Measurements from ENCODE around the gene CLSTN1. TPM values are rescaled to one million over a fixed set of nuclear protein-coding genes. Genes with fewer than 3 reads are reported as not detected.
"Not testable (repeated sequence)": the region's sequence is repeated elsewhere in the genome, so short reads cannot be mapped to it uniquely, and the experiment has no call there.

The CLSTN1 gene
- total RNA-seq, 1 donor from 2014 or later = 48.8 TPM

GRCh38 chr1:9811239-9811966 is 12.4 kb downstream of the CLSTN1 start:
- ATAC-seq (ENCODE audit: poor library complexity) = no peak
- DNase-seq = no peak
- intact Hi-C loops (cut with DNase I) = no loop called here

GRCh38 chr1:9809100-9809510 is 14.7 kb downstream of the CLSTN1 start:
- peak; percentile 34 for ATAC-seq (ENCODE audit: poor library complexity)
- intact Hi-C loops (cut with DNase I) = no loop called here
- DNase-seq = no peak

- no peak for ATAC-seq (ENCODE audit: poor library complexity)
- no peak for DNase-seq
- intact Hi-C loops (cut with DNase I) = no loop called here
Measured at GRCh38 chr1:9808459-9808858, 15.3 kb downstream of the CLSTN1 start.

- ATAC-seq (ENCODE audit: poor library complexity) (no peak), DNase-seq (no peak)
- intact Hi-C loops (cut with DNase I) = no loop called here
Measured at GRCh38 chr1:9807541-9807940, 16.2 kb downstream of the CLSTN1 start.

- intact Hi-C loops (cut with DNase I); ATAC-seq (ENCODE audit: poor library complexity); DNase-seq: not testable (repeated sequence)
Measured at GRCh38 chr1:9805972-9806371, 17.8 kb downstream of the CLSTN1 start.

- DNase-seq (no peak), ATAC-seq (ENCODE audit: poor library complexity) (no peak)
- intact Hi-C loops (cut with DNase I) = no loop called here
Measured at GRCh38 chr1:9805006-9805508, 18.7 kb downstream of the CLSTN1 start.

- intact Hi-C loops (cut with DNase I); ATAC-seq (ENCODE audit: poor library complexity); DNase-seq: not testable (repeated sequence)
Measured at GRCh38 chr1:9803003-9803918, 20.5 kb downstream of the CLSTN1 start.

GRCh38 chr1:9801909-9802308 is 21.9 kb downstream of the CLSTN1 start:
- intact Hi-C loops (cut with DNase I) = no loop called here
- ATAC-seq (ENCODE audit: poor library complexity) (no peak), DNase-seq (no peak)

- ATAC-seq (ENCODE audit: poor library complexity) (peak; percentile 68), DNase-seq (no peak)
- intact Hi-C loops (cut with DNase I) = no loop called here
Measured at GRCh38 chr1:9798236-9799130, 25.3 kb downstream of the CLSTN1 start.

- ATAC-seq (ENCODE audit: poor library complexity) = no peak
- DNase-seq = no peak
- intact Hi-C loops (cut with DNase I) = no loop called here
Measured at GRCh38 chr1:9797049-9797448, 26.7 kb downstream of the CLSTN1 start.

- no peak for DNase-seq
- no peak for ATAC-seq (ENCODE audit: poor library complexity)
- intact Hi-C loops (cut with DNase I) = no loop called here
Measured at GRCh38 chr1:9794081-9794480, 29.7 kb downstream of the CLSTN1 start.

- ATAC-seq (ENCODE audit: poor library complexity) (no peak), DNase-seq (no peak)
- intact Hi-C loops (cut with DNase I) = no loop called here
Measured at GRCh38 chr1:9793291-9793690, 30.5 kb downstream of the CLSTN1 start.

- intact Hi-C loops (cut with DNase I) = no loop called here
- no peak for DNase-seq
- ATAC-seq (ENCODE audit: poor library complexity) = no peak
Measured at GRCh38 chr1:9792156-9793042, 31.4 kb downstream of the CLSTN1 start.

- DNase-seq; ATAC-seq (ENCODE audit: poor library complexity); intact Hi-C loops (cut with DNase I): not testable (repeated sequence)
Measured at GRCh38 chr1:9789700-9790099, 34.1 kb downstream of the CLSTN1 start.

GRCh38 chr1:9787702-9788101 is 36.1 kb downstream of the CLSTN1 start:
- intact Hi-C loops (cut with DNase I) = no loop called here
- no peak for ATAC-seq (ENCODE audit: poor library complexity)
- DNase-seq = no peak

GRCh38 chr1:9785406-9785805 is 38.4 kb downstream of the CLSTN1 start:
- intact Hi-C loops (cut with DNase I) = loop anchor here (2.0 kb wide), 1 partner anchor 81 kb away; no protein-coding TSS in a partner anchor
- no peak for DNase-seq
- ATAC-seq (ENCODE audit: poor library complexity) = no peak

GRCh38 chr1:9784508-9785133 is 39.1 kb downstream of the CLSTN1 start:
- intact Hi-C loops (cut with DNase I) = loop anchor here (2.0 kb wide), 1 partner anchor 82 kb away; no protein-coding TSS in a partner anchor
- ATAC-seq (ENCODE audit: poor library complexity) (no peak), DNase-seq (no peak)

Data from Right ventricle myocardium superior (tissue), 1 donor.